ENCODE results near the gene SORL1.

The SORL1 gene

GRCh38 chr11:121455115-121455514 is 3.0 kb downstream of the SORL1 start:
- no peak for DNase-seq
- no peak for TF ChIP-seq EZH2 (IDR thresholded peaks at IDR 0.05; ENCODE audit: borderline replicate concordance, low read depth, low read length, severe bottlenecking)
- no peak for TF ChIP-seq CTCF (IDR thresholded peaks at IDR 0.05; ENCODE audit: borderline replicate concordance, extremely low read depth, low read length, poor library complexity, severe bottlenecking)
- peaks cover 50% of the 10 kb centered on the region for H3K4me1 ChIP-seq (ENCODE audit: insufficient read depth, low read length)

GRCh38 chr11:121456151-121456550 is 4.0 kb downstream of the SORL1 start:
- H3K27ac ChIP-seq (ENCODE audit: low read length) = peak overlapping the region; percentile 31; the same call in 1 of the 2 replicates
- H3K4me1 ChIP-seq (ENCODE audit: insufficient read depth, low read length) = peaks cover 42% of the 10 kb centered on the region
- peaks cover 90% of the 10 kb centered on the region for H3K79me2 ChIP-seq (ENCODE audit: insufficient read depth, low read length)
- DNase-seq (no peak), ATAC-seq (ENCODE audit: insufficient read depth, low read depth) (no peak)
- H3K4me2 ChIP-seq (ENCODE audit: insufficient read depth, low read length) = peak overlapping the region; percentile 16; the same call in 1 of the 2 replicates
- no peak overlapping the region for H3K4me3 ChIP-seq (ENCODE audit: low read depth in 1 of 2, low read length in 2 of 2)
- no peaks in the 10 kb centered on the region; the same call in none of the 2 replicates for H3K36me3 ChIP-seq (ENCODE audit: insufficient read depth, low read length)
- TF ChIP-seq CTCF (IDR thresholded peaks at IDR 0.05; ENCODE audit: borderline replicate concordance, extremely low read depth, low read length, poor library complexity, severe bottlenecking) = no peak
- no peak for TF ChIP-seq EZH2 (IDR thresholded peaks at IDR 0.05; ENCODE audit: borderline replicate concordance, low read depth, low read length, severe bottlenecking)
- H3K27me3 ChIP-seq (ENCODE audit: insufficient read depth, low read length, poor library complexity) = no peaks in the 10 kb centered on the region
- H3K9me3 ChIP-seq (ENCODE audit: insufficient read depth, low read length, severe bottlenecking) = no peaks in the 10 kb centered on the region
- H2AFZ ChIP-seq (ENCODE audit: low read depth, low read length) = no peak overlapping the region
- H4K20me1 ChIP-seq (ENCODE audit: insufficient read depth, low read length) = peaks cover 7% of the 10 kb centered on the region; the same call in 1 of the 2 replicates
- no peak overlapping the region for H3K9ac ChIP-seq (ENCODE audit: low read depth, low read length)

More at GRCh38 chr11:121455115-121455514, 3.0 kb downstream of the SORL1 start:
- Histone ChIP-seq H3K9ac (ENCODE audit: low read depth, low read length) (no peak overlapping the region), H3K79me2 (ENCODE audit: insufficient read depth, low read length) (peaks cover 83% of the 10 kb centered on the region), H3K36me3 (ENCODE audit: insufficient read depth, low read length) (no peaks in the 10 kb centered on the region; the same call in none of the 2 replicates), H3K27ac (ENCODE audit: low read length) (0 out of 2 replicates have a peak overlapping the region, but pooled peaks have one; percentile 24), H2AFZ (ENCODE audit: low read depth, low read length) (no peak overlapping the region), H3K27me3 (ENCODE audit: insufficient read depth, low read length, poor library complexity) (no peaks in the 10 kb centered on the region), H4K20me1 (ENCODE audit: insufficient read depth, low read length) (0 out of 2 replicates have a peak, but pooled peaks cover 3% of the 10 kb centered on the region), H3K4me2 (ENCODE audit: insufficient read depth, low read length) (peak overlapping the region; percentile 73), H3K9me3 (ENCODE audit: insufficient read depth, low read length, severe bottlenecking) (no peaks in the 10 kb centered on the region), H3K4me3 (ENCODE audit: low read depth in 1 of 2, low read length in 2 of 2) (peak overlapping the region in 1 of 2 experiments; percentile 13; a peak in 1 of 4 replicates)
- ATAC-seq (ENCODE audit: insufficient read depth, low read depth) = no peak

- TF ChIP-seq EZH2 (IDR thresholded peaks at IDR 0.05; ENCODE audit: borderline replicate concordance, low read depth, low read length, severe bottlenecking) (no peak), CTCF (IDR thresholded peaks at IDR 0.05; ENCODE audit: borderline replicate concordance, extremely low read depth, low read length, poor library complexity, severe bottlenecking) (no peak)
- Histone ChIP-seq H3K4me1 (ENCODE audit: insufficient read depth, low read length) (peaks cover 35% of the 10 kb centered on the region), H3K27me3 (ENCODE audit: insufficient read depth, low read length, poor library complexity) (no peaks in the 10 kb centered on the region), H4K20me1 (ENCODE audit: insufficient read depth, low read length) (peaks cover 7% of the 10 kb centered on the region; the same call in 1 of the 2 replicates), H3K4me2 (ENCODE audit: insufficient read depth, low read length) (no peak overlapping the region), H2AFZ (ENCODE audit: low read depth, low read length) (no peak overlapping the region), H3K36me3 (ENCODE audit: insufficient read depth, low read length) (no peaks in the 10 kb centered on the region; the same call in none of the 2 replicates), H3K9me3 (ENCODE audit: insufficient read depth, low read length, severe bottlenecking) (no peaks in the 10 kb centered on the region), H3K27ac (ENCODE audit: low read length) (no peak overlapping the region), H3K79me2 (ENCODE audit: insufficient read depth, low read length) (peaks cover 94% of the 10 kb centered on the region), H3K4me3 (ENCODE audit: low read depth in 1 of 2, low read length in 2 of 2) (no peak overlapping the region), H3K9ac (ENCODE audit: low read depth, low read length) (no peak overlapping the region)
- DNase-seq (no peak), ATAC-seq (ENCODE audit: insufficient read depth, low read depth) (no peak)
Observed at GRCh38 chr11:121456816-121457431, 4.8 kb downstream of the SORL1 start.
